ENCODE data around the gene SCYGR4. TPM values are rescaled to one million over a fixed set of nuclear protein-coding genes. Genes with fewer than 3 reads are reported as not detected.

The SCYGR4 gene
- total RNA-seq, 6 donors from 2014 or later, result not detected

DNA sequence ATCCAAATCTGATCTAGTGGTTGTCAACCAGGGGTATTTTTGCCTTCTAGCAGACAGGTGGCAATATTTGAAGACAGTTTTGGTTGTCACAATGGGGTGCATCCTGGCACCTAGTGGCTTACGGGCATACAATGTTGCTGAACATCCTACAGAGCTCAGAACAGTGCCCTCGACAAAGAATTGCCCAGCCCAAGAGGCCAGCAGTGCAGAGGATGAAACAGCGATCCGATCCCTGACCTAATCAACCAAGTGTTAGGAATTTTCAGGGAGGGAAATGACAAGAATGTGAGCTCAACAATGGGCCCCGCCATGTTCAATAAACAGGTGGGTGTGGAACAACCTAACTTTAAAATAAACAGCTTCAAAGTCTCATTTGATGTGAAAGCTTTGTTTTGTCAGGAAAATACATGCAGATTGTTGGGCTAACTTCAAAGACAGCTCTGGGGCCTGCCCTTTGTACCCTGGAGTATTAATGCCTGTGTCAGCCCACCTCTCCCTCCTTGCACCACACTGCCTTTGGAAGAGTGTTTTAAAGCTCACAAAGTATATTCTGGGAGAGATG is 26.8 kb downstream of the SCYGR4 start:
- ATAC-seq (ENCODE audit: low FRiP score in 2 of 2) (no peak), DNase-seq (no peak)
- TF ChIP-seq POLR2A (IDR thresholded peaks at IDR 0.05) (no peak), POLR2AphosphoS5 (IDR thresholded peaks at IDR 0.05) (no peak), EP300 (IDR thresholded peaks at IDR 0.05) (no peak)
- TF ChIP-seq, protein P1, sequence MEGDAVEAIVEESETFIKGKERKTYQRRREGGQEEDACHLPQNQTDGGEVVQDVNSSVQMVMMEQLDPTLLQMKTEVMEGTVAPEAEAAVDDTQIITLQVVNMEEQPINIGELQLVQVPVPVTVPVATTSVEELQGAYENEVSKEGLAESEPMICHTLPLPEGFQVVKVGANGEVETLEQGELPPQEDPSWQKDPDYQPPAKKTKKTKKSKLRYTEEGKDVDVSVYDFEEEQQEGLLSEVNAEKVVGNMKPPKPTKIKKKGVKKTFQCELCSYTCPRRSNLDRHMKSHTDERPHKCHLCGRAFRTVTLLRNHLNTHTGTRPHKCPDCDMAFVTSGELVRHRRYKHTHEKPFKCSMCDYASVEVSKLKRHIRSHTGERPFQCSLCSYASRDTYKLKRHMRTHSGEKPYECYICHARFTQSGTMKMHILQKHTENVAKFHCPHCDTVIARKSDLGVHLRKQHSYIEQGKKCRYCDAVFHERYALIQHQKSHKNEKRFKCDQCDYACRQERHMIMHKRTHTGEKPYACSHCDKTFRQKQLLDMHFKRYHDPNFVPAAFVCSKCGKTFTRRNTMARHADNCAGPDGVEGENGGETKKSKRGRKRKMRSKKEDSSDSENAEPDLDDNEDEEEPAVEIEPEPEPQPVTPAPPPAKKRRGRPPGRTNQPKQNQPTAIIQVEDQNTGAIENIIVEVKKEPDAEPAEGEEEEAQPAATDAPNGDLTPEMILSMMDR (IDR thresholded peaks at IDR 0.05), result no peak
- Histone ChIP-seq H3K27me3 (no peaks in the 10 kb centered on the region), H3K27ac (no peak overlapping the region), H3K4me3 (no peak overlapping the region), H3K9me3 (no peaks in the 10 kb centered on the region), H3K4me1 (no peaks in the 10 kb centered on the region), H3K36me3 (no peaks in the 10 kb centered on the region)
- WGBS, 2 donors, result 69 to 79% methylated on average over 5 of the region's 5 CpGs

DNA sequence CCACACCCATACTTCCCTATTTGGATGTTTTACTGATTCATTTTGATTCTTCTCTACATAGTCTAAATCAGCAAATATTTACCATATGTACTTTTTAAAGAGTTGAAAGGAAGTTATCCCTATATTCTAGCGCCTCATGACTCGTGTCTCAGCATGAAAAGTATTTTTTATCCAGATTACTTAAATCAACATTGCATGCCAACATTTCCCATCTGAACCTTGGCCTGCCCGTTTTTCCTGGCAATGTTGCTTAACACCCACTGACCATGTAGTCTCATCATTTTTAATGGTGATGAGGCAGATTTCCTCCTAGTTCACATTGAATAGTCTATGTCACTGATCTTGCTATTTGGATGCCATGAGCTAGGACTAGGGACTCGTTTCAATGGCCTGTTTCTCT is 36.1 kb downstream of the SCYGR4 start:
- Histone ChIP-seq H3K9me3 (no peaks in the 10 kb centered on the region), H3K36me3 (no peaks in the 10 kb centered on the region), H3K27ac (peak overlapping the region in 1 of 4 donors; percentile 36), H3K4me1 (peaks cover 0 to 7% (median 0%) of the 10 kb centered on the region in 4 donors), H3K4me3 (no peak overlapping the region), H3K27me3 (no peaks in the 10 kb centered on the region)
- DNase-seq (no peak), ATAC-seq (ENCODE audit: low FRiP score in 2 of 2) (no peak)
- TF ChIP-seq POLR2A (IDR thresholded peaks at IDR 0.05), result no peak
- peak in 1 of 2 donors; percentile 47 for TF ChIP-seq POLR2AphosphoS5 (IDR thresholded peaks at IDR 0.05)
- WGBS, 2 donors, result 27 to 33% methylated on average over 3 to 4 of the region's 4 CpGs

DNA sequence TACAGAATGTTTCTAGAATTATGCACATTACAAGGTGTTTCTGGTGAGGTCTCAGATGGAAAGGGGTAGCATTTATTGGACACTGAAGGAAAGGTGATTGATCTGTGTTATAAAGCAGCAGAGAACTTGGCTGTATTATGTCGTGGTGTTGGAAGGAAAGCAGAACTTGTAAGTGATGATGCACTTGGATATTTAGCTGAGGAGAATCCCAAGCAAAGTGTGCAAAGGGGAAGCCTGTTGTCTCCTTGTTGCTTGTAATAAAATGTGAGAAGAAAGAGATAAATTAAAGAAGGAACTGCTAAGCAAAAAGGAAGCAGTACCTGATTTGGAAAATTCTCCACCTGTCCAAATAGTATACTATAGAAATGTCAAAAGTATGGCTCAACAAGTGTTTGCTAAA is 37.1 kb downstream of the SCYGR4 start:
- Histone ChIP-seq H3K27me3 (no peaks in the 10 kb centered on the region), H3K27ac (peak overlapping the region in 1 of 4 donors; percentile 43), H3K4me1 (peaks cover 0 to 7% (median 0%) of the 10 kb centered on the region in 4 donors), H3K4me3 (no peak overlapping the region), H3K9me3 (no peaks in the 10 kb centered on the region), H3K36me3 (no peaks in the 10 kb centered on the region)
- DNase-seq (no peak), ATAC-seq (ENCODE audit: low FRiP score in 2 of 2) (no peak)
- no peak for TF ChIP-seq POLR2A (IDR thresholded peaks at IDR 0.05)
- TF ChIP-seq, protein P1 (IDR thresholded peaks at IDR 0.05), result no peak
- TF ChIP-seq POLR2AphosphoS5 (IDR thresholded peaks at IDR 0.05), result no peak
- TF ChIP-seq EP300 (IDR thresholded peaks at IDR 0.05), result no peak
- WGBS, 2 donors, result 64 to 67% methylated on average over 1 of the region's 1 CpG

DNA sequence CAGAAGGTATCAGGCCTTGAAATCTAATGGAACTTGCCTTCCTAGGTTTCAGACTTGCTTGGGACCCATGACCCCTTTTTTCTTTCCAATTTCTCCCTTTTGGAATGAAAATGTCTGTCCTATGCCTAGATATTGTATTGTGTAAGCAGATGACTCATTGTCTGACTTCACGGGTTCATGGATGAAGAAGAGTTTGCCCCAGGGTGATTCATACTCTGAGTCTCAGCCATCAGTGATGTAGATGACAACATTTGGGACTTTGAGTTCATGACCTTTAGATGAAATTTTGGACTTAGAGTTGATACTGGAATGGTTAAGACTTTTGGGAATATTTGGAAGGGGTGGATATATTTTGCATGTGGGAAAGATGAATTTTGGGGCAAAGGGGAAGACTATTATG is 38.2 kb downstream of the SCYGR4 start:
- H3K36me3 ChIP-seq, result no peaks in the 10 kb centered on the region
- H3K4me3 ChIP-seq, result no peak overlapping the region
- H3K27ac ChIP-seq, result peak overlapping the region in 1 of 4 donors; percentile 19
- ATAC-seq (ENCODE audit: low FRiP score in 2 of 2) (peak in 1 of 2 donors; percentile 91), DNase-seq (no peak)
- TF ChIP-seq, protein P1 (IDR thresholded peaks at IDR 0.05), result no peak
- TF ChIP-seq POLR2AphosphoS5 (IDR thresholded peaks at IDR 0.05) (peak; percentile 16 to 39), EP300 (IDR thresholded peaks at IDR 0.05) (peak in 1 of 4 donors; percentile 50)
- H3K27me3 ChIP-seq, result no peaks in the 10 kb centered on the region
- H3K4me1 ChIP-seq, result peaks cover 0 to 7% (median 0%) of the 10 kb centered on the region in 4 donors
- WGBS, 2 donors, result 53 to 61% methylated on average over 1 of the region's 1 CpG
- no peaks in the 10 kb centered on the region for H3K9me3 ChIP-seq

DNA sequence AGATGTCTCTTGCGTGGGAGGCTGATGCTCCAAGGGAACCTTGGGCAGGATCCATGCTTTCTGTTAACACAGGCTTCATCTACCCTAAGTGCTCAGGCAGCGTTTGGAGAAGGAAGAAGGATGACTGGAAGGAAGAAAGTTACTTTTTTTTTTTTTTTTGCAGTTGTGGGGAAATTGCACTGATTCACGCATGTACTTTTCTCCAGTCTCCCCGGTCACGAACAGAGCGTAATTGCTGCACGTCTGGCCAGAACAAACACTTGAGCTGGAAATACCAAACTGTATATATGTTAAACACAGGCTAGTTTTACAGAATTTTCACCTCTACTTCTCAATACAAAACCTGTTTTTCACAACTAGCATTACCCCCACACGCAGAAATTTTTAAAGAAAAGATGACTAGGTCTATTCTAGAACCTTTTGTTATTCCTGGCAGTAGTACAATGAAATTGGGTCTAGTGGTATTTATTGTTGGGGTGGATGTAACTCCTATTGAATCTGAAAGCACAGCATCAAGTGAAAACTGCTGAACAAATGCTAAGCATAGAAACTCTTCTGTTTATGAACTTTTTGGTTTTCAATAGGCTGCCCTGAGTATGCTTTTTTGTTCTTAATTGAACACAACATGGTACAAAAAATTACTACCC is 40.0 kb downstream of the SCYGR4 start:
- Histone ChIP-seq H3K27me3 (no peaks in the 10 kb centered on the region), H3K4me3 (no peak overlapping the region), H3K36me3 (no peaks in the 10 kb centered on the region), H3K9me3 (no peaks in the 10 kb centered on the region), H3K27ac (no peak overlapping the region), H3K4me1 (peaks cover 0 to 7% (median 0%) of the 10 kb centered on the region in 4 donors)
- ATAC-seq (ENCODE audit: low FRiP score in 2 of 2) (peak in 1 of 2 donors; percentile 25), DNase-seq (no peak)
- TF ChIP-seq POLR2AphosphoS5 (IDR thresholded peaks at IDR 0.05) (no peak), POLR2A (IDR thresholded peaks at IDR 0.05) (no peak), EP300 (IDR thresholded peaks at IDR 0.05) (no peak)
- TF ChIP-seq, protein P1 (IDR thresholded peaks at IDR 0.05), result no peak
- 65 to 69% methylated on average over 8 of the region's 8 CpGs for WGBS, 2 donors

All from upper lobe of left lung (tissue), 6 donors.